ENCODE measurements around the gene ANXA10.
A peak's percentile ranks its signal among the peaks of the same experiment; 100 is the strongest.

ANXA10 gene

DNA sequence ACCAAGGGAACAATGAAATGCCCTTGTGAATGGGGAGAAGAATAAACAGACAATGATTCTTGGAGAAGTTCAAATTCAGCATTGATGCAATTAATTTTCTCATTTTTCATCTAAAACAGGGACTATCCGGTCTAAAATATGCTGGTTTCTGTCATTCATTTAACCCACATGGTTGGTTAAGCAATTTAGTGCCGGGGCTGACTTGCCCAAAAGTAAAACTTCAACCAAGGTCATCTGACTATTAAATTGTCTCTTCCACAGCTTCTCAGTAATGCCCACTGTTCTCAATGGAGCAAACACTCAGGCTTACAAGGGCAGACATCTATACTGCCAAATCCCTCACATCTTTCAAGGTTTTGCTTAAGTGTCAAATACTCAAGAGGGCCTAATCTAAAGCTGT lies 51.3 kb downstream of the ANXA10 start:
- TF ChIP-seq, protein P1, sequence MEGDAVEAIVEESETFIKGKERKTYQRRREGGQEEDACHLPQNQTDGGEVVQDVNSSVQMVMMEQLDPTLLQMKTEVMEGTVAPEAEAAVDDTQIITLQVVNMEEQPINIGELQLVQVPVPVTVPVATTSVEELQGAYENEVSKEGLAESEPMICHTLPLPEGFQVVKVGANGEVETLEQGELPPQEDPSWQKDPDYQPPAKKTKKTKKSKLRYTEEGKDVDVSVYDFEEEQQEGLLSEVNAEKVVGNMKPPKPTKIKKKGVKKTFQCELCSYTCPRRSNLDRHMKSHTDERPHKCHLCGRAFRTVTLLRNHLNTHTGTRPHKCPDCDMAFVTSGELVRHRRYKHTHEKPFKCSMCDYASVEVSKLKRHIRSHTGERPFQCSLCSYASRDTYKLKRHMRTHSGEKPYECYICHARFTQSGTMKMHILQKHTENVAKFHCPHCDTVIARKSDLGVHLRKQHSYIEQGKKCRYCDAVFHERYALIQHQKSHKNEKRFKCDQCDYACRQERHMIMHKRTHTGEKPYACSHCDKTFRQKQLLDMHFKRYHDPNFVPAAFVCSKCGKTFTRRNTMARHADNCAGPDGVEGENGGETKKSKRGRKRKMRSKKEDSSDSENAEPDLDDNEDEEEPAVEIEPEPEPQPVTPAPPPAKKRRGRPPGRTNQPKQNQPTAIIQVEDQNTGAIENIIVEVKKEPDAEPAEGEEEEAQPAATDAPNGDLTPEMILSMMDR (conservative IDR thresholded peaks at IDR 0.05) = no peak
- H3K27ac ChIP-seq = no peak overlapping the region

DNA sequence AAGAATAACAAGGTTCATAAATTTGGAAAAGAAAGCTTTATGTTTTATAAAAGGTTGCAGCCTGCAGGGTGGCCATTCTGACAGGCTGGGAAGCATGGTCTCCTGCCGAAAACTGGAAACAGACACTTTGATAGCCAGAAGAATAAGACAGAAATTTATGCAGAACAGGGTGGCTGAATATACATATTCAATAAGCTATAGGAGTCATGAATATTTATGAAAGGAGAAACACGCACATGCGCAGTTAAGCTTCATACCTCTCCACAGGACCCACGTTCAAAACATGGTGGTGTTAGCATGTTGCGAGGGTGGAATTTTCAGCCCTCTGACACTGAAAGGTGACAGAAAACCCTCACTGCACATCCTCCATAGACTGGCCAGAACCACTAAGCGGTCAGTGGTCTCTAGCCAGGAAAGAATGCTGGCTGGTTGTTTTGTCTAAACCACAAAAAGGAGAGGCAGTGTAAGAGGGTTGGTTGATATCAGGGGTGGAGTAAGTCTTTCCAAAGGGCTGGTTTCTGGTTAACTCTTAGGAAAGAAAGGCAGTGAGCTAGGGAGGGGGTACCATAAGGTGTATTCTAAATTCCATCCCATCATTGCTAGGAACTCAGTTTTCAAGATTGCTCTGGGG lies 58.2 kb downstream of the ANXA10 start:
- TF ChIP-seq, protein P1 (conservative IDR thresholded peaks at IDR 0.05) = no peak
- no peak overlapping the region for H3K27ac ChIP-seq

DNA sequence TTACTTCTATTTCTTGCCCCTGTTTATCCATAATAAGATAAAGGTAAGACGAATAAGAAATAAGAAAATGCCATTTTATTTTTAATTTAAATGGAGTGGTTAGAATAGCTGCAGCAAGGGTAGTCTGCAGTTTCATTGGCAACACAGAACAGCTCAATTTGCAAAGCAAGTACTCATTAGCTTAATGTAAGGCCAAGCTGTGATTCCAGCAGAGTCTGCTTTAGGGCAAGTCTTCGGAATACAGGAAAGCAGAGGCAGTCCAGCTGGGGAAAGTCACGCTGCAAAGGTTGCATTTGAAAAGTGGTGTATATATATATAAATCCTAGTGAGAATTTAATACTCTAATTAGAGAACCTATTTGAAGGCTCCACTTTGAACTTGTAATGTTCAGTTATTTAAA lies 59.0 kb downstream of the ANXA10 start:
- H3K27ac ChIP-seq = no peak overlapping the region
- TF ChIP-seq, protein P1 (conservative IDR thresholded peaks at IDR 0.05) = no peak

DNA sequence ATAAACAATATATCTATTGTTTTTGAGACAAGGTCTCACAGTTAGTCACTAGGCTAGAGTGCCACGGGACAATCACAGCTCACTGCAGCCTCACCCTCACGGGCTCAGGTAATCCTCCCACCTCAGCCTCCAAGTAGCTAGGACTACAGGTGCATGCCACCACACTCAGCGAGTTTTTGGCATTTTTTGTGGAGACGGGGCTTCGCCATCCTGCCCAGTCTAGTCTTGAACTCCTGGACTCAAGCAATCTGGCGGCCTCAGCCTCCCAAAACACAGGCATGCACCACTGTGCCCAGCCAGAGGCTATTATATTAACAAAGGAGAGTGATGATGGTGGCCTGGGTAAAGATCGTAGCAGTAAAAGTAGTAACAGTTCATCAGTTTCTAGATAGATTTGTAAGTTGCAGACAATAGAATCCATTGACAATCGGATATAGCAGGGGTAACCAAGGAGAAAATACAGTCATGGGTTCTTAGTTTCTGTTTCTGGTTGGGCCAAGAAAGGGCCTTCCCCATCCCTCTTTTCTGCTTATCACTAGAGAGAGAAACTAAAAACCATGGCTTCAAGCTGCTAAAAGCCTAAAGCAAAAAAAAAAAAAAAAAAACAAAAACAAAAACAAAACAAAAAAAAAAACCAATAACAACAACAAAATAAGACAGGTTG lies 60.6 kb downstream of the ANXA10 start:
- H3K27ac ChIP-seq = no peak overlapping the region
- TF ChIP-seq, protein P1 (conservative IDR thresholded peaks at IDR 0.05) = no peak

DNA sequence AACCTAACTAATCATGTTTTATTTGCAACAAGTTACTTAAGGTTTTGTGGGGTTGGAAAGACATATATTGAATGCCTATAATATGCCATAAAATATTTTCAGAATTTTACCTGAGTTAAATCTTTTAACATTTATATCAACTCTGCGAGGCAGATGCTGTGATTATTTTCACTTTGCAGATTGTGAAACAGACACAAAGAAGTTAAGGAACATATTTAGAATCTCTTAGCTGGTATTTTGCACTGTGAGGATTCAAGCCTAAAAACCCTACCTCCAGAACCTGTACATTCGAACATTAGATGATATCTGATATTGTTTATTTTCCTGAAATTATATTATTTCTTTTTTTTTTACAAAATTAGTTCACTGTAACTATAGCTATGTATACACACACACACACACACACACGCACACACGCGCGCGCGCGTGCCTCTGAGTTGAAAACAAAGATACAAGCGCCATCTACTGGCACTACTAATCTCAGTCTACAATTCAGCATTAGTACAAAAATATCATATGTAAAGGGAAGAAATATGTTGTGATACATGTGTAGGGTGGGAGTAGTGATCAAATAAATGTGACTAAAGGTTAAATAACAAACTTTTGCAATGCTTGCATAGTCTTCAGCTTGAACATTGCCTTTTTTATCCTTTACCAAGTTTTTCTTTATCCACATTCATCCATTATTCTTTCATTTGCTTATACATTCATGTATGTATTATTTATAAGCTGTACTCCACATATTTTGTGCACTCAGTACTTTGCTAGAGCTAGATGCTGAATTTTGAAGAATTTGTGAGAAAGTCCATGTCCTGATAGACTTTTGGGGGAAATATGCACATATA lies 61.5 kb downstream of the ANXA10 start:
- TF ChIP-seq, protein P1 (conservative IDR thresholded peaks at IDR 0.05) = peak; percentile 90
- no peak overlapping the region for H3K27ac ChIP-seq

DNA sequence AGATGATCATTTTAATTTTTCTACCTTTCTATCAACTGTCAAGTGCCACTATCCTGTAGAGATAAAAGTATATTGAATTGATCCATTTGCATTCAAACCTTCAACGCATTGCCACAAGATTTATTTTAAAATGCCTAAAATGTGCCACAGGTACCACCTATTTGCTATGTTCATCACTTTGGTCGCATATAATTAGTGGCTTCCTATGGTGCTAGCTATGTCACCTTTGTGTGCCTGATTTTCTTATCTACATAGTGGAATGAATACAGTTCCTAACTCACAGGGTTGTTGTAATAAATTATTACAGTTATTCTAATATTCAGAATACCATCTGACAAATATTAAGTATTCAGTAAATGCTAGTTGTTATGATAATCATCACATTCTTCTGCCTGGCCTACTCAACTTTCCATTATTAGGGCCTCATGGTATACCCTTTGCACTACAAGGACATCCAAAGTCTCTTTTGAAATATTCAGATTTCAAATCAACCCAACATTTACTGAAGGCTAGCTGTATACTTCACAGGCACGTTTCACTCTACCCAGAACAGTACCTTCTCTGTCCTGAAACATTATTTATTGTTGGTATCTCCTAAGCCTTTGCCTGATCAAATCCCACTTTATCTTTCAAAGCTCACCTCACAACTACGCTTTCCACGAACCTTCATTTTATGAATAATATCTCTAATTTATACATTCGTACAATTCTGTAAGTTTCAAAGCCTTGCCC lies 62.4 kb downstream of the ANXA10 start:
- H3K27ac ChIP-seq = no peak overlapping the region
- TF ChIP-seq, protein P1 (conservative IDR thresholded peaks at IDR 0.05) = no peak

DNA sequence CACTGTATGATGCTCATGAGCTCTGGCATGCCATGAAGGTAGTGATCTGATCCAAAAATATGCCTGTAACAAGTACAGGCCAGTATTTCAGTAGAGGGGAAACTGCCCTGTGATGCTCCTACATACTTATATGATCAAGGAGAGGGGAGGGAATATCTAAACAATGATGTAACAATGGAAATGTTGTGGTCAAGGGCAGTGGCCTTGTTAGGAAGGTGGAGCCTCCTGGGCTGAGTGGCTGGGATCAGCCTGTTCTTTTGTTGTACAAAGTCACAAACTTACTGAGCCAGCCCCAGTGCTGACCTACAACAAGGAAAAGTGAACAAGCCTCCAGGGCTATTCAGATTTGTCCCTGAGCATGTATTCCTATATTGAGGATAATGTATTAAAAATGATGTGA lies 70.3 kb downstream of the ANXA10 start:
- TF ChIP-seq, protein P1 (conservative IDR thresholded peaks at IDR 0.05) = no peak
- H3K27ac ChIP-seq = peak overlapping the region; percentile 72; the same call in 1 of the 2 replicates

Data from VCaP (cell line).